Gastroesophageal sphincter (tissue), 4 donors: Measurements from ENCODE around the gene KIF26A. TPM values are rescaled to one million over a fixed set of nuclear protein-coding genes. Genes with fewer than 3 reads are reported as not detected.

ENCODE experiments used
- ATAC-seq: fragments of 150-250 bp; one replicate; pipeline ENCODE4 v1.9.1; 2016; ENCODE audit warnings: mild to moderate bottlenecking, moderate library complexity
- H3K27ac ChIP-seq, 4 donors: fragments of 200-600 bp; sonication (generic) in 3 of 4; 1 replicate in 3 of 4; 2 replicates in 1 of 4; pipeline ENCODE4 v1.5.1; 2016 to 2019
- H3K27me3 ChIP-seq: fragments of 200-600 bp; sonication (generic); one replicate; pipeline ENCODE4 v1.5.1; 2019
- H3K36me3 ChIP-seq, 2 donors: fragments of 200-600 bp; sonication (generic); one replicate each; pipeline ENCODE4 v1.5.1; 2019; ENCODE audit warnings: control low read depth in 1 of 2
- H3K4me1 ChIP-seq, 3 donors: fragments of 200-600 bp; sonication (generic); 1 replicate in 2 of 3; 2 replicates in 1 of 3; pipeline ENCODE4 v1.5.1; 2016 to 2019; ENCODE audit warnings: control low read depth in 2 of 3
- H3K4me3 ChIP-seq, 2 donors: fragments of 200-600 bp; sonication (generic); one replicate each; pipeline ENCODE4 v1.5.1; 2019; ENCODE audit warnings: mild to moderate bottlenecking in 1 of 2, moderate library complexity in 1 of 2
- H3K9me3 ChIP-seq, 3 donors: fragments of 200-600 bp; sonication (generic); one replicate each; pipeline ENCODE4 v1.5.1; 2017 to 2019; ENCODE audit warnings: control low read depth in 2 of 3
- CTCF ChIP-seq, 4 experiments: fragments of 200-600 bp in 2 of 4; fragments of 450-650 bp in 2 of 4; sonication (generic) in 1 of 4; IDR thresholded peaks; one replicate each; pipeline ENCODE4 v1.5.1; 2017 to 2019; ENCODE audit warnings: antibody characterized with exemption in 4 of 4, mild to moderate bottlenecking in 2 of 4, moderate library complexity in 2 of 4
- EP300 ChIP-seq: sonication (generic); formaldehyde crosslinking; IDR thresholded peaks from one replicate; pipeline ENCODE4 v1.6.1; 2017; ENCODE audit warnings: antibody characterized with exemption, mild to moderate bottlenecking
- POLR2A ChIP-seq, 2 donors: fragments of 450-650 bp; IDR thresholded peaks; one replicate each; pipeline ENCODE4 v1.6.1; 2017; ENCODE audit warnings: antibody characterized with exemption in 2 of 2, mild to moderate bottlenecking in 2 of 2, moderate library complexity in 1 of 2
- POLR2AphosphoS5 ChIP-seq: sonication (generic); formaldehyde crosslinking; IDR thresholded peaks from one replicate; pipeline ENCODE4 v1.6.1; 2017; ENCODE audit warnings: antibody characterized with exemption
- WGBS, 2 donors: methylation state at CpG; one replicate each; pipeline ENCODE4 v1.1.5; 2018; ENCODE audit warnings: low coverage in 1 of 2; 5-methylcytosine and 5-hydroxymethylcytosine counted together
- total RNA-seq, 4 donors: library from RNA; depleted of rRNA; stranded (reverse); fragments of >200 nt; gene quantifications; one replicate each; pipeline ENCODE4 v1.1.0, GENCODE V29; 2016

Gene KIF26A
- total RNA-seq, 4 donors from 2014 or later = 2.2 to 6.9 (median 2.9) TPM

GRCh38 chr14:104217486-104218360, 79.3 kb downstream of the KIF26A start:
- Histone ChIP-seq H3K9me3 (no peaks in the 10 kb centered on the region), H3K27me3 (peaks cover 51% of the 10 kb centered on the region), H3K4me3 (no peak overlapping the region), H3K4me1 (no peaks in the 10 kb centered on the region), H3K36me3 (no peaks in the 10 kb centered on the region), H3K27ac (no peak overlapping the region)
- TF ChIP-seq POLR2A (IDR thresholded peaks at IDR 0.05) (no peak), POLR2AphosphoS5 (no peak), EP300 (no peak), CTCF (IDR thresholded peaks at IDR 0.05) (no peak)
- whole genome bisulfite sequencing, 2 donors = no CpG with 5 or more reads among the region's 21 CpGs
- ATAC-seq = no peak

- H3K27ac ChIP-seq = no peak overlapping the region
- no peak for ATAC-seq
- no peak for TF ChIP-seq POLR2AphosphoS5
- TF ChIP-seq CTCF (IDR thresholded peaks at IDR 0.05) = no peak
- no peak for TF ChIP-seq POLR2A (IDR thresholded peaks at IDR 0.05)
- no peak for TF ChIP-seq EP300
- H3K9me3 ChIP-seq = no peaks in the 10 kb centered on the region
- H3K4me1 ChIP-seq = peaks cover 0 to 8% (median 0%) of the 10 kb centered on the region in 3 donors
- H3K36me3 ChIP-seq = no peaks in the 10 kb centered on the region
- no peak overlapping the region for H3K4me3 ChIP-seq
- no CpG with 5 or more reads among the region's 22 CpGs for WGBS, 2 donors
- H3K27me3 ChIP-seq = peaks cover 51% of the 10 kb centered on the region
Observed at GRCh38 chr14:104218361-104219180, 80.2 kb downstream of the KIF26A start.

GRCh38 chr14:104219731-104220214, 81.4 kb downstream of the KIF26A start:
- TF ChIP-seq POLR2A (IDR thresholded peaks at IDR 0.05) (no peak), EP300 (no peak), POLR2AphosphoS5 (no peak), CTCF (IDR thresholded peaks at IDR 0.05) (no peak)
- Histone ChIP-seq H3K9me3 (no peaks in the 10 kb centered on the region), H3K4me3 (no peak overlapping the region), H3K27me3 (peaks cover 53% of the 10 kb centered on the region), H3K4me1 (peaks cover 0 to 20% (median 0%) of the 10 kb centered on the region in 3 donors), H3K27ac (no peak overlapping the region), H3K36me3 (no peaks in the 10 kb centered on the region)
- no CpG with 5 or more reads among the region's 22 CpGs for WGBS, 2 donors
- ATAC-seq = no peak

GRCh38 chr14:104220215-104221070, 82.1 kb downstream of the KIF26A start:
- Histone ChIP-seq H3K9me3 (no peaks in the 10 kb centered on the region), H3K36me3 (no peaks in the 10 kb centered on the region), H3K27me3 (peaks cover 55% of the 10 kb centered on the region), H3K4me3 (no peak overlapping the region), H3K27ac (no peak overlapping the region), H3K4me1 (peaks cover 0 to 21% (median 0%) of the 10 kb centered on the region in 3 donors)
- ATAC-seq = no peak
- WGBS, 2 donors = 63 to 72% methylated on average over 5 to 16 of the region's 40 CpGs
- TF ChIP-seq POLR2A (IDR thresholded peaks at IDR 0.05) (no peak), POLR2AphosphoS5 (no peak), CTCF (IDR thresholded peaks at IDR 0.05) (no peak), EP300 (no peak)
